Prostate gland (tissue), 2 donors: ENCODE measurements around the gene C7orf25.

ENCODE experiments used
- POLR2A ChIP-seq: fragments of 450-650 bp; IDR thresholded peaks from one replicate; pipeline ENCODE4 v1.6.1; 2016; ENCODE audit warnings: antibody characterized with exemption, mild to moderate bottlenecking
- TF ChIP-seq, protein P1 (sequence below), 4 experiments: fragments of 200-600 bp in 2 of 4; fragments of 450-650 bp in 2 of 4; sonication (generic) in 2 of 4; IDR thresholded peaks; 1 replicate in 3 of 4; 2 replicates in 1 of 4; pipeline ENCODE4 v1.5.1; 2016 to 2019; ENCODE audit warnings: antibody characterized with exemption in 4 of 4, mild to moderate bottlenecking in 2 of 4, moderate library complexity in 2 of 4

DNA sequence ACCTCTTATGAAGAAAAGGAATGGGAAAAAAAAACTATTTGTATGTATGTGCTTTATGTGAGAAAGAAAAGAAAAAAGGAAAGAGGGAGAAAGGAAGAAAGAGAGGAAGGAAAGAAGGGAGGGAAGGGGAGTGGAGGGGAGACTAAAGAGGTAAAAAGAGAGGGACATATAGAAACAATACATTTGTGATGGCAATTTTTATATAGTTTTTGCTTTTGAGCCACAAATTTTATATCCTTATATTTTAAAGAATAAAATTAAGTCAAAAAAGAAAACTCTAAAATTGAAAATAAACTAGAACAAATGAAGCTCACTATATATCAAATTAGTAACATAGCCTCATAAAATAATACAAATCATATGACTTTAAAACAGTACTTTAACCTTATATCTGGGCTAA is 11.0 kb downstream of the C7orf25 start:
- TF ChIP-seq POLR2A = no peak
- TF ChIP-seq, protein P1, sequence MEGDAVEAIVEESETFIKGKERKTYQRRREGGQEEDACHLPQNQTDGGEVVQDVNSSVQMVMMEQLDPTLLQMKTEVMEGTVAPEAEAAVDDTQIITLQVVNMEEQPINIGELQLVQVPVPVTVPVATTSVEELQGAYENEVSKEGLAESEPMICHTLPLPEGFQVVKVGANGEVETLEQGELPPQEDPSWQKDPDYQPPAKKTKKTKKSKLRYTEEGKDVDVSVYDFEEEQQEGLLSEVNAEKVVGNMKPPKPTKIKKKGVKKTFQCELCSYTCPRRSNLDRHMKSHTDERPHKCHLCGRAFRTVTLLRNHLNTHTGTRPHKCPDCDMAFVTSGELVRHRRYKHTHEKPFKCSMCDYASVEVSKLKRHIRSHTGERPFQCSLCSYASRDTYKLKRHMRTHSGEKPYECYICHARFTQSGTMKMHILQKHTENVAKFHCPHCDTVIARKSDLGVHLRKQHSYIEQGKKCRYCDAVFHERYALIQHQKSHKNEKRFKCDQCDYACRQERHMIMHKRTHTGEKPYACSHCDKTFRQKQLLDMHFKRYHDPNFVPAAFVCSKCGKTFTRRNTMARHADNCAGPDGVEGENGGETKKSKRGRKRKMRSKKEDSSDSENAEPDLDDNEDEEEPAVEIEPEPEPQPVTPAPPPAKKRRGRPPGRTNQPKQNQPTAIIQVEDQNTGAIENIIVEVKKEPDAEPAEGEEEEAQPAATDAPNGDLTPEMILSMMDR (IDR thresholded peaks at IDR 0.05) = no peak
